Common myeloid progenitor, CD34-positive (primary cell): ENCODE results near the gene ADGRL3. TPM values are rescaled to one million over a fixed set of nuclear protein-coding genes. Genes with fewer than 3 reads are reported as not detected.
A peak's percentile ranks its signal among the peaks of the same experiment; 100 is the strongest.

Experiments used
- CTCF ChIA-PET: fragments of 350-600 bp; sonication (Branson Sonifier 250); formaldehyde crosslinking; loops from one replicate; lab custom pipeline; 2021; ENCODE audit warnings: antibody characterized with exemption; lab: Charles Lee
- POLR2A ChIA-PET: fragments of 350-600 bp; sonication (Branson Sonifier 250); formaldehyde crosslinking; loops from one replicate; lab custom pipeline; 2021; ENCODE audit warnings: antibody characterized with exemption; lab: Charles Lee
- DNase-seq, 3 donors: peaks; one replicate each; pipeline versions ENCODE4 v3.0.0 to v3.0.0-alpha.2; 2013
- H3K27ac ChIP-seq, 2 experiments: 1 replicate in 1 of 2; 2 replicates in 1 of 2; pipeline ENCODE4 v1.7.0; 2013; ENCODE audit warnings: inconsistent platforms in 2 of 2, low read length in 2 of 2, mild to moderate bottlenecking in 2 of 2, low read depth in 1 of 2, moderate library complexity in 1 of 2; ENCODE audit not compliant: severe bottlenecking in 2 of 2, insufficient read depth in 1 of 2, poor library complexity in 1 of 2
- H3K27me3 ChIP-seq, 5 experiments: replicated peaks in 2 of 5; 1 replicate in 3 of 5; 2 replicates in 2 of 5; pipeline versions ENCODE4 v1.6.1 to v1.7.0; 2013; ENCODE audit warnings: low read length in 4 of 5, mild to moderate bottlenecking in 2 of 5, moderate library complexity in 2 of 5, inconsistent platforms in 1 of 5; ENCODE audit not compliant: insufficient read depth in 5 of 5, control insufficient read depth in 4 of 5
- H3K36me3 ChIP-seq, 4 experiments: 1 replicate in 2 of 4; 2 replicates in 2 of 4; pipeline versions ENCODE4 v1.6.1 to v1.7.0; 2013; ENCODE audit warnings: low read length in 3 of 4, control low read depth in 1 of 4, mild to moderate bottlenecking in 1 of 4; ENCODE audit not compliant: control insufficient read depth in 4 of 4, insufficient read depth in 4 of 4
- H3K4me1 ChIP-seq, 4 experiments: 1 replicate in 3 of 4; 2 replicates in 1 of 4; pipeline versions ENCODE4 v1.6.1 to v1.7.1; 2013; ENCODE audit warnings: low read length in 3 of 4, mild to moderate bottlenecking in 3 of 4, control low read depth in 1 of 4, inconsistent platforms in 1 of 4, moderate library complexity in 1 of 4; ENCODE audit not compliant: control insufficient read depth in 4 of 4, insufficient read depth in 4 of 4; ENCODE audit errors: control extremely low read depth in 1 of 4
- H3K4me3 ChIP-seq, 7 experiments: 1 replicate in 4 of 7; 2 replicates in 3 of 7; pipeline versions ENCODE4 v1.5.1 to v1.7.0; 2013; ENCODE audit warnings: mild to moderate bottlenecking in 7 of 7, low read length in 6 of 7, moderate library complexity in 6 of 7, inconsistent platforms in 2 of 7, low read depth in 2 of 7, control low read depth in 1 of 7; ENCODE audit not compliant: insufficient read depth in 4 of 7, control insufficient read depth in 1 of 7; ENCODE audit errors: extremely low read depth in 1 of 7
- H3K9me3 ChIP-seq, 5 experiments: 1 replicate in 4 of 5; 2 replicates in 1 of 5; pipeline versions ENCODE4 v1.6.1 to v1.7.1; 2013; ENCODE audit warnings: low read length in 4 of 5, mild to moderate bottlenecking in 2 of 5, inconsistent platforms in 1 of 5, low read depth in 1 of 5, moderate library complexity in 1 of 5; ENCODE audit not compliant: control insufficient read depth in 4 of 5, insufficient read depth in 2 of 5; ENCODE audit errors: control extremely low read depth in 1 of 5
- WGBS: methylation state at CpG from one replicate; pipeline ENCODE4 v1.1.5; 2013; ENCODE audit not compliant: insufficient coverage; 5-methylcytosine and 5-hydroxymethylcytosine counted together
- polyA plus RNA-seq: library from polyadenylated mRNA; unstranded; fragments of 120-200 nt; gene quantifications from one replicate; pipeline ENCODE4 v1.2.1, GENCODE V29; 2013

Gene ADGRL3
- not detected for polyA plus RNA-seq

DNA sequence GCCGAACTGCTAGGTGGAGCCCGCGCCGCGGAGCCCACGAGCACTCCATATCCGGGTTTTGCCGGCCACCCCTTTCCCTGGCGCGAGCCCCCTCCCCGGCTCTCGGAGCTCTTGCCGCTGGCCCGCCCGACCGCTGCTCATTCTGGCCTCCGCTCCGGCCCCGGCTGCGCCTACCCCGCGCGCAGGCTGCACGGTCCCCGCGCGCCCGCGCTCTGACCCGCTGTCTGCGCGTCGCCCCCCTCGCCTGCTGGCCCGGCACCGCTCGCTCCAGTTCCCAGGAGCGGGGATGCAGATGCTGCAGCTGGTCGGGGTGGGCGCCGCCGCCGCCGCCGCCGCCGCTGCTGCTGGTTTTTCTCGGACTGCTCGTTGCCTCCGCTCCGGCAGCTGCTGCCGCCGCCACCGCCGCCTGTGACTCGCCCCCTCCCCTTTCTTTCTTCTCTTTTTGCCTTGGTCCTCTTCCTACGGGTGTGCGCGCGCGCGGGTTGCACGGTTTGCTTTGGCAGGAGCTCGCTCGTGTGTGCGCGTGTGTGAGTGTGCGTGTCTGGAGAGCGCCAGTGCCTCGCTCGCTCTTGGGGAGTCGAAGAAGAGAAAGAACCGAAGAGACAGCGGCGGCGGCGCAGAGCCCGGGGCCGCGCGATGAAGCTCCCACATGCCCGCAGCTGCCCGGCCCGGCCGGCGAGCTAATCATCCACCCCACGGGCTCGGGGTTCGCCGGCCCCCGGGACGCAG lies at the start of gene ADGRL3:
TSS of gene ADGRL3 (plus strand) at position 140 of the 729 bp plus-strand sequence.
- Histone ChIP-seq H3K36me3 (no peaks in the 10 kb centered on the region), H3K4me3 (peak within 1 kb of the TSS; percentile 36 to 82 (median 66)), H3K4me1 (peaks cover 0 to 32% (median 30%) of the 10 kb centered on the region in 4 experiments), H3K27me3 (peaks cover 25 to 85% (median 47%) of the 10 kb centered on the region in 5 experiments), H3K27ac (no peak within 1 kb of the TSS), H3K9me3 (peaks cover 0 to 4% (median 0%) of the 10 kb centered on the region in 5 experiments)
- DNase-seq = peak; percentile 25 to 76 (median 58)
- ChIA-PET POLR2A (no interaction called here), CTCF (interaction anchor here (0.6 kb wide), 1 partner anchor 47 kb away, joined by 3 read pairs; no protein-coding TSS in a partner anchor)
- under 1% methylated on average over 87 of the region's 92 CpGs for WGBS

DNA sequence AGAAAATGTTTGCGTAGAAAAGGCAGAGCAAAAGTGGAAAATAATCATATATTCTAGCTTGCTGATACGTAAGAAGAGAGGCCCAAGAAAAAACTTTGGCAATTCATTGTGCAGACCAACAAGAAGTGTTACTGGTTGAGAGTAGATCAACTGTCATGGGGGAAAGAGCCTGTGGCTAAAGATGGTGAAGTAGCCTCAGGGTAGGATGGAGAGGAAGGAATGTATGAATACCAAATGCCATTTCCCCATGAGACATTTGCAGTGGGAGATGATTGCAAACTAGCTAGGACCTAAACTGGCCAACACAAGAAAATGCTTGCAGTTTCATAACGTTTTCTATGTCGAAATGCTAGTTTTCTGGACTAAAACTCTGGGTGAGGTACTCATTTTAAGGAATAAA lies 47.7 kb upstream of the ADGRL3 start:
- ChIA-PET CTCF (no interaction called here), POLR2A (no interaction called here)
- H3K4me1 ChIP-seq = no peaks in the 10 kb centered on the region

DNA sequence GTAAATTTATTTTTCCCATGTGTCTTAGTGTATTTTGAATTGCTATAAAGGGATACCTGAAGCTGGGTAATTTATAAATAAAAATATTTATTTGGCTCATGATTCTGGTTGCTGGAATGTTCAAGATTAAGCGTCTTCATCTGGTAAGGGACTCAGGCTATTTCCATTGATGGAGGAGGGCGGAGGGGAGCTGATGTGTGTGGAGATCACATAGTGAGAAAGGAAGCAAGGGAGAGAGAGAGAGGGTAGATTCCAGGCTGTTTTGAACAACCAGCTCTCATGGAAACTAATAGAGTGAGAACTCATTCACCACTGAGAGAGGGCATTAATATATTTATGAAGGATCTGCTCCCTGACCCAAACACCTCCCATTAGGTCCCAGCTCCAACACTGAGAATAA lies 39.6 kb upstream of the ADGRL3 start:
- WGBS = 100% methylated on average over 2 of the region's 2 CpGs

More for the DNA sequence above, 47.7 kb upstream of the ADGRL3 start:
- 100% methylated on average over 2 of the region's 4 CpGs for whole genome bisulfite sequencing
- no peaks in the 10 kb centered on the region for H3K36me3 ChIP-seq
- no peaks in the 10 kb centered on the region for H3K9me3 ChIP-seq
- no peak overlapping the region for H3K27ac ChIP-seq
- no peaks in the 10 kb centered on the region for H3K27me3 ChIP-seq
- no peak for DNase-seq
- H3K4me3 ChIP-seq = no peak overlapping the region

DNA sequence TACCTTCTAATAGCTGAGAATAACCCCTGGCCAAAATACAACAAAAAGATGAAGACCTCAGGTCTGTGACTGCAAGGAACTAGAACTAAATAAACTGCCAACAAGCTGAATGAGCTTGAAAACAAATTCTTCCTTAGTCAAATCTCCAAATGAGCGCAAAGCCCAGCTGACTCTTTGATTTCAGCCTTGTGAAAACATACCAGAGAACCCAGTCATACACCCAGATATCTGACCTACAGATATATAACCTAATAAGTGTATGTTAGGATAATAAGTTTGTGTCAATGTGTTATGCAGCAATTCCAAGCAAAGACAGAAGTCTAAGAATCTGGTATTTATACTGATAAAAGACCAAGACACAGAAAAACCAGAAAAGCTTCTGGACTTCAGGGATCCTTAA lies 38.0 kb upstream of the ADGRL3 start:
- no peaks in the 10 kb centered on the region for H3K27me3 ChIP-seq
- no peak for DNase-seq
- POLR2A ChIA-PET = no interaction called here
- no peak overlapping the region for H3K27ac ChIP-seq
- H3K9me3 ChIP-seq = no peaks in the 10 kb centered on the region
- no CpG with 5 or more reads among the region's 1 CpG for WGBS
- no peaks in the 10 kb centered on the region for H3K36me3 ChIP-seq
- CTCF ChIA-PET = interaction anchor here (1.0 kb wide), 1 partner anchor 8 kb away, joined by 4 read pairs; no protein-coding TSS in a partner anchor
- no peaks in the 10 kb centered on the region for H3K4me1 ChIP-seq
- no peak overlapping the region for H3K4me3 ChIP-seq

More for the DNA sequence above, 39.6 kb upstream of the ADGRL3 start:
- CTCF ChIA-PET = no interaction called here
- no peak for DNase-seq
- Histone ChIP-seq H3K27me3 (no peaks in the 10 kb centered on the region), H3K27ac (no peak overlapping the region), H3K4me3 (no peak overlapping the region), H3K4me1 (no peaks in the 10 kb centered on the region), H3K36me3 (no peaks in the 10 kb centered on the region), H3K9me3 (no peaks in the 10 kb centered on the region)
- POLR2A ChIA-PET = no interaction called here

DNA sequence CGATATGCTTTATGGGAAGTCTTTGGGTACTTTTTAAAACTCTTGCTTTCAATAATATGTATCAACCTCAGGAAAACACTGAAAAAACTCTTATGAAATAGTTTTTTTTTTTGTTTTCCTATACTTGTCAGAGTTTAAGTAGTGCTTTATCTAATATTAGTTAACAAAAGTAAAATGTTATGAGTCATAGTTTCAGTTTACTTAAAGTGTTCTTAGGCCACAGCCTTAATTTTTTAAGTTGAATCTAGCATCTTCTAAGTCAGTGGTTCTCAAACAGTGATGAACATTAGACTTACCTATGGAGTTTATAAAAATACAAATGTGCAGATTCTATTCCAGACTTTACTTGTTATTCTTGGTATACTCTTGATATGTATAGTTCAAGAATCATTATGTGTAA lies 26.3 kb upstream of the ADGRL3 start:
- Histone ChIP-seq H3K36me3 (no peaks in the 10 kb centered on the region), H3K4me1 (no peaks in the 10 kb centered on the region), H3K9me3 (peaks cover 0 to 4% (median 0%) of the 10 kb centered on the region in 5 experiments), H3K4me3 (no peak overlapping the region), H3K27me3 (no peaks in the 10 kb centered on the region), H3K27ac (no peak overlapping the region)
- ChIA-PET CTCF (no interaction called here), POLR2A (no interaction called here)
- WGBS = no CpG with 5 or more reads among the region's 1 CpG
- DNase-seq = no peak

DNA sequence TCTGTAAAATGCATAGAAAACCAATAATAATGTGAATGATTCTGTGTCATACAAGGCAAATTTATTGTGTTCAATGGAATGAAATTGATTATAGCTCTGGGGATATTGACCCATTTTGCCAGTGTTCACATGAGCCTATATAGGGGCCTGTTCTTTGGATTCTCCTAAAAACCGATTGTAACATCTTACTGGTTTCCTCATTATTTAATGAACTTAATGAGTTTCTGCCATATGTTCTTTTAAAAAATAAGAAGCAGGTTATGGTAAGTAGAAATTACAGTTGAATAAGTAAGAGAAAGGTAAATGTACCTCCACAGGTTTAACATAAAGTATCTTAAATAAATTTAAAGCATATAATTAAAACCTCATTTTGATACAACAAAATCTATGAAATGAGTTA lies 24.6 kb upstream of the ADGRL3 start:
- ChIA-PET CTCF (no interaction called here), POLR2A (no interaction called here)
- Histone ChIP-seq H3K9me3 (peaks cover 0 to 2% (median 0%) of the 10 kb centered on the region in 5 experiments), H3K36me3 (no peaks in the 10 kb centered on the region), H3K4me1 (no peaks in the 10 kb centered on the region), H3K27ac (no peak overlapping the region), H3K4me3 (no peak overlapping the region), H3K27me3 (no peaks in the 10 kb centered on the region)
- no CpG with 5 or more reads among the region's 1 CpG for WGBS
- DNase-seq = no peak

DNA sequence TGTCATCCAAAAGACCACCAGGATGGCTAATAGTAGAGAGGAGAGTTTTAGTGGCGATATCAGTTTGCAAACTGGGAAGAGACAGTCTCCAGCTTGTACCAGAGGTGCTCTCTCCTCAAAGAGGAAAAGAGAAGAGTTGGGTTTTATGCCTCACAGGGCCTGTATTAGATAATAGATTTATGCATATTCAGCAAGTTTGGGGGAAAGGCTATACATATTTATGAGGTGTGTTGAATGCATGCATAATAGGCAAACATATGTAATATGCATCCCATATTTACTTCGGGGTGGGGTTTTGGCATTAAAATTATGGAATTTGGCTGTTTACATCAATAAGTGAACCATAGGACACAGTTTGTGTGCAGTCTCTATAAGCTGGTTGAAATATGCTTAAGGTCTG lies 22.8 kb upstream of the ADGRL3 start:
- Histone ChIP-seq H3K4me1 (no peaks in the 10 kb centered on the region), H3K9me3 (peaks cover 0 to 2% (median 0%) of the 10 kb centered on the region in 5 experiments), H3K27ac (no peak overlapping the region), H3K4me3 (no peak overlapping the region), H3K27me3 (no peaks in the 10 kb centered on the region), H3K36me3 (no peaks in the 10 kb centered on the region)
- CTCF ChIA-PET = no interaction called here
- POLR2A ChIA-PET = no interaction called here
- DNase-seq = no peak
- no CpG with 5 or more reads among the region's 2 CpGs for WGBS
